GM12865 (cell line): ENCODE data around the gene HNF1B.
"Not testable (repeated sequence)": the region's sequence is repeated elsewhere in the genome, so short reads cannot be mapped to it uniquely, and the experiment has no call there.

Experiments used
- DNase-seq: peaks from one replicate; pipeline ENCODE4 v3.0.0; 2010; ENCODE audit warnings: low read depth
- H3K4me3 ChIP-seq: 2 replicates; pipeline ENCODE4 v1.5.1; 2011; ENCODE audit warnings: mild to moderate bottlenecking, low read depth, low read length, control low read depth
- TF ChIP-seq, protein P1 (sequence below): IDR thresholded peaks from 2 replicates; pipeline ENCODE4 v1.5.1; 2011; ENCODE audit warnings: low read length, control low read depth, low read depth, inconsistent platforms; ENCODE audit not compliant: insufficient read depth; ENCODE audit errors: missing control alignments

The HNF1B gene

DNA sequence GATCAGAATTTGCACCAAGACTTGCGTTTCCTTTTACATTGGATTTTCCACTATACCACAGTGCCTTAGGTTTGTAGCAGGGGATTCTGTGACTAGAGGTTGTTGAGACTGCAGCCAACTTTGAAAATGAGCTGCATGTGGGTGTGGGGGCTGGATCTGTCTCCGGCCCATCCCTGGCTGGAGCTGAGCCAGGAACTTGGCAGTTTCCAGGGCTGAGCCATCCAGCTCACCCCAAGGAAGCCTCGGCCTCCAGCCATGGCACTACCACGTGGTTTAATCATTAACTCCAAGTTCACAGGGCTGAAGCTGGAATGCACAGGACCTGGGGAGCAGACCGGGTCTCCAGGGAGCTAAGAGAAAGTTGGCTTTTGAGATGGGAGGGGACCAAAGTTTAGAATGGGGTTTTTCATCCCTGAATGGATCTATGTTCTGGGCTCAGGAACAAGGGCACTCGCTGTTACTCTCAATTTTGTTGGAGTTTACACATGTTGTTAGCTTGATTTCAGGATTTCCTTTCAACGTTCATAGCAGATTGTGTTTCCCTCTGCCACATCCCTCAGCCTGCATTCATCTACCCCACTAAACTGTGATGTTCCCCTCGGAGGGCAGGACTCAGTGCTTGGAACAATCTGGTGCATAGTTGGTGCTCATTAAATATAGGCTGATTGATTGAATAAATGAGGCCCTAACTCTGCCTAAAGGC is 42.3 kb upstream of the HNF1B start:
- TF ChIP-seq, protein P1, sequence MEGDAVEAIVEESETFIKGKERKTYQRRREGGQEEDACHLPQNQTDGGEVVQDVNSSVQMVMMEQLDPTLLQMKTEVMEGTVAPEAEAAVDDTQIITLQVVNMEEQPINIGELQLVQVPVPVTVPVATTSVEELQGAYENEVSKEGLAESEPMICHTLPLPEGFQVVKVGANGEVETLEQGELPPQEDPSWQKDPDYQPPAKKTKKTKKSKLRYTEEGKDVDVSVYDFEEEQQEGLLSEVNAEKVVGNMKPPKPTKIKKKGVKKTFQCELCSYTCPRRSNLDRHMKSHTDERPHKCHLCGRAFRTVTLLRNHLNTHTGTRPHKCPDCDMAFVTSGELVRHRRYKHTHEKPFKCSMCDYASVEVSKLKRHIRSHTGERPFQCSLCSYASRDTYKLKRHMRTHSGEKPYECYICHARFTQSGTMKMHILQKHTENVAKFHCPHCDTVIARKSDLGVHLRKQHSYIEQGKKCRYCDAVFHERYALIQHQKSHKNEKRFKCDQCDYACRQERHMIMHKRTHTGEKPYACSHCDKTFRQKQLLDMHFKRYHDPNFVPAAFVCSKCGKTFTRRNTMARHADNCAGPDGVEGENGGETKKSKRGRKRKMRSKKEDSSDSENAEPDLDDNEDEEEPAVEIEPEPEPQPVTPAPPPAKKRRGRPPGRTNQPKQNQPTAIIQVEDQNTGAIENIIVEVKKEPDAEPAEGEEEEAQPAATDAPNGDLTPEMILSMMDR = no peak
- DNase-seq = no peak
- no peak overlapping the region for H3K4me3 ChIP-seq

DNA sequence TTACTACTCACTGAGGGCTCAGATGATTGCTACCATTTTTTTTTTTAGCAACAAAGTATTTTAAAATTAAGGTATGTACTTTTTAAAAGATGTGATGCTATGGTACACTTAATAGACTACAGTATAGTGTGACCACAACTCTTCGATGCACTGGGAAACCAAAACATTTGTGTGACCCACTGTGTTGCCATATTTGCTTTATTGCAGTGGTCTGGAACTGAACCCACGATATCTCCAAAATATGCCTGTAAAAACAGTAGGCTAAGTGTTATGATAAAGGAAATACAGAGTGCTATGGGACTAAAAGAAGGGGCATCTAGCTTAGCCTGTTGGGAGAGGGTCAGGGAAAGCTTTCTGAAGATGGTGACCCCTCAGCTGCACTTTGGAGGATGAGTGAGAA is 41.6 kb upstream of the HNF1B start:
- DNase-seq = no peak
- no peak overlapping the region for H3K4me3 ChIP-seq
- TF ChIP-seq, protein P1 = no peak

DNA sequence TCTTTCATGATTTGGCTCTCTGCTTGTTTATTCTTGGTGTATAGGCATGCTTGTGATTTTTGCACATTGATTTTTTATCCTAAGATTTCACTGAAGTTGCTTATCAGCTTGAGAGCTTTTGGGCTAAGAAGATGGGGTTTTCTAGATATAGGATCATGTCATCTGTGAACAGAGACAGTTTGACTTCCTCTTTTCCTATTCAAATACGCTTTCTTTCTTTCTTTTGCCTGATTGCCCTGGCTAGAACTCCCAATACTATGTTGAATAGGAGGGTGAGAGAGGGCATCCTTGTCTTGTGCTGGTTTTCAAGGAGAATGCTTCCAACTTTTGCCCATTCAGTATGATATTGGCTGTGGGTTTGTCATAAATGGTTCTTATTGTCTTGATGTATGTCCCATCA is 37.6 kb upstream of the HNF1B start:
- not testable (repeated sequence) for H3K4me3 ChIP-seq, DNase-seq

DNA sequence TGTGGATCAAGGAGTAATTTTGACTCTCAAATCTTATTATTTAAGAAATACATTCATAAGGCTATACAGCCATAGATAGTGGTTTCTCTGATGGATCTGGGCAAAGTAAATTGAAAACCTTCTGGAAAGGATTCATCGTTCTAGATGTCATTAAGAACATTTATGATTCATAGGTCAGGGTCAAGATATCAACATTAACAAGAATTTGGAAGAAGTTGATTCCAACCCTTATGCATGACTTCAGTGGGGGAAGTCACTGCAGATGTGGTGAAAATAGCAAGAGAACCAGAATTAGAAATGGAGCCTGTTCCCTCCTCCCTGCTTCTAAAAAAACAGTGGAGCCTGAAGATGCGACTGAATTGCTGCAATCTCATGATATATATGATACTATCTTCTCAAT is 36.6 kb upstream of the HNF1B start:
- TF ChIP-seq, protein P1 = no peak
- H3K4me3 ChIP-seq = no peak overlapping the region
- no peak for DNase-seq

DNA sequence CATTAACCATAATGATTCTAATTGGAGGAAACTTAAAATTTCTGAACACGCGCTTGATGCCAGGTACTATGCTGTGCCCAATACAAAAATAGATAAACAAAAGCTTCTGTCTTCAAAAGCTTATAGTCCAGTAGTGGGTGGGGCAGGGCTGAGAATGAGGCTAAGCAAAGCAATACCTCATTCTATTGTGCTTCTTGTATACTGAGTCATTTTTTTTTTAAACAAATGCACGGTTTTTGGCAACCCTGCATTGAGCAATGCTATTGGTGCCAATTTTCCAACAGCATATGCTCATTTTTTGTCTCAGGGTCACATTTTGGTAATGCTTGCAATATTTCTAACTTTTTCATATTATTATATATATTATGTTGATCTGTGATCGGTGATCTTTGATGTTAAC is 34.7 kb upstream of the HNF1B start:
- TF ChIP-seq, protein P1 = no peak
- H3K4me3 ChIP-seq = no peak overlapping the region
- DNase-seq = no peak

DNA sequence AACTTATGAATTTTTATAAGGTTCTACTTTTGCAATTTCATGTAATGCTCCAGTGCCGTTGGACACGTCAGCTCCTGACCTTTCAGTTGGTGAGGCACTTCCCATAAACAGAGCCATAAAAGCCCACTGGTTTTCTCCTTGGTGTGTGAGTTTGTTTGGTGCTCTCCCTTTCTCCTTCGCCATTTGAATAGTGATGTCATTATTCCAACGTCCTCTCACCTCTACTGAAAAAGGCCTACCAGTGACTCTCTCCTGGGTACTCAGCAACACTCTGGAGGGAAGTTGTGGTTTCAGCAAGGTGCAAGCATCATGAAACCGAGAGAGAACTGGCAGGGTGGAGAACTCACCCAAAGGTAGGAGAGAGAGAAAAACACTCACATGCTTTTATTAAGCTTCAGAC is 29.6 kb upstream of the HNF1B start:
- peak; percentile 86 for DNase-seq
- H3K4me3 ChIP-seq = no peak overlapping the region
- TF ChIP-seq, protein P1 = no peak

DNA sequence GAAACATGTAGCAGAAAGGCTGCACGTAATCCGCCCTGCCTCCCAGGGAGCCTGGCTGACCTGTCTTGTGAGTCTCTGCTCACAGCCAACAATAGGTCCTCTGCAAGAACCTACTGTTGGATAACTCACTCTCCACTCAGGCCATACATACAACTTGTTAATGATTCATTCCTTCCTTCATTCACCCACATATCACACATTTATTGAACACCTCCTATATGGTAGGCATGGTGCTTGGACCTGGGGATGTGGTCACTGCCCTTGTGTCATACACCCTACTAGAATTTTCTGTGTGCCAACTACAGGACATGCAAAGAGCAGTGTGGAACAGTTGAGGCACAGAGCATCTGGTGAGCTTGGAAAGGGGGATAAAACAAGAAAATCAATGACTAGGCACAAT is 28.1 kb upstream of the HNF1B start:
- H3K4me3 ChIP-seq = no peak overlapping the region
- no peak for DNase-seq
- TF ChIP-seq, protein P1 = no peak
